ENCODE measurements around the gene SMS. TPM values are rescaled to one million over a fixed set of nuclear protein-coding genes. Genes with fewer than 3 reads are reported as not detected.

The SMS gene
- total and polyA plus RNA-seq, 2 of the 13 experiments (the other 11 are each of a cell fraction or from before 2014, with no cell fraction given) = 40.5 to 91.9 TPM

GRCh38 chrX:22032506-22032905 lies 92.0 kb downstream of the SMS start:
- intact Hi-C loops (cut with micrococcal nuclease; ENCODE audit: unreplicated experiment) = no loop called here
- in situ Hi-C loops (cut with HindIII; ENCODE audit: extremely low pct_ligation_motif_present, low pct_unique_long_range_greater_than_20kb) = no loop called here
- no peak overlapping the region for H3K4me2 ChIP-seq (ENCODE audit: low read depth, low read length)
- TF ChIP-seq ETV6 (CRISPR knock-in tag; conservative IDR thresholded peaks at IDR 0.05) (no peak), JUN (CRISPR knock-in tag; IDR thresholded peaks at IDR 0.05) (no peak), ZNF256 (CRISPR knock-in tag; conservative IDR thresholded peaks at IDR 0.05) (no peak), ZNF552 (CRISPR knock-in tag; IDR thresholded peaks at IDR 0.05; ENCODE audit: borderline replicate concordance) (no peak), ZBTB2 (CRISPR knock-in tag; IDR thresholded peaks at IDR 0.05; ENCODE audit: low read depth) (no peak), KLF11 (CRISPR knock-in tag; IDR thresholded peaks at IDR 0.05) (no peak), PHF21A (CRISPR knock-in tag; IDR thresholded peaks at IDR 0.05) (no peak)
- DNase-seq (ENCODE audit: low spot score) (no peak), FAIRE-seq (no peak), ATAC-seq (no peak)
- H3K36me3 ChIP-seq (replicated peaks in 1 of 2; ENCODE audit: control insufficient read depth in 1 of 2, insufficient read depth in 2 of 2, low read length in 2 of 2) = no peaks in the 10 kb centered on the region
- ChIA-PET CTCF (ENCODE audit: low intra/inter-chr PET ratio, low total read pairs) (no interaction called here), POLR2A (no interaction called here)
- H3K9me3 ChIP-seq (ENCODE audit: low read length) = no peaks in the 10 kb centered on the region
- BruUV-seq (replicated peaks) = no TSS peak
- 66% methylated on average over 6 of the region's 6 CpGs for WGBS (ENCODE audit: low lambda C conversion rate)
- no peaks in the 10 kb centered on the region for H3K79me2 ChIP-seq (ENCODE audit: insufficient read depth, low read length)
- no peaks in the 10 kb centered on the region for H3K27me3 ChIP-seq (ENCODE audit: control insufficient read depth in 1 of 2, insufficient read depth in 2 of 2, low read length in 2 of 2)
- H3K4me3 ChIP-seq (replicated peaks in 1 of 3; ENCODE audit: insufficient read depth in 1 of 3, low read depth in 2 of 3, low read length in 3 of 3) = no peak overlapping the region
- no peaks in the 10 kb centered on the region for H3K4me1 ChIP-seq (ENCODE audit: insufficient read depth, low read length)
- H4K20me1 ChIP-seq (ENCODE audit: insufficient read depth, low read length) = no peaks in the 10 kb centered on the region
- H3K9ac ChIP-seq (ENCODE audit: insufficient read depth, low read depth, low read length) = no peak overlapping the region
- no peak overlapping the region for H3K27ac ChIP-seq (ENCODE audit: extremely low read length, insufficient read depth, low read length)
- H2AFZ ChIP-seq (ENCODE audit: low read length) = no peak overlapping the region

GRCh38 chrX:22033818-22034217 lies 93.3 kb downstream of the SMS start:
- ChIA-PET POLR2A (no interaction called here), CTCF (ENCODE audit: low intra/inter-chr PET ratio, low total read pairs) (no interaction called here)
- Histone ChIP-seq H3K27me3 (ENCODE audit: control insufficient read depth in 1 of 2, insufficient read depth in 2 of 2, low read length in 2 of 2) (no peaks in the 10 kb centered on the region), H4K20me1 (ENCODE audit: insufficient read depth, low read length) (no peaks in the 10 kb centered on the region), H3K9me3 (ENCODE audit: low read length) (no peaks in the 10 kb centered on the region), H3K36me3 (replicated peaks in 1 of 2; ENCODE audit: control insufficient read depth in 1 of 2, insufficient read depth in 2 of 2, low read length in 2 of 2) (no peaks in the 10 kb centered on the region), H2AFZ (ENCODE audit: low read length) (no peak overlapping the region), H3K27ac (ENCODE audit: extremely low read length, insufficient read depth, low read length) (no peak overlapping the region), H3K9ac (ENCODE audit: insufficient read depth, low read depth, low read length) (no peak overlapping the region), H3K4me3 (replicated peaks in 1 of 3; ENCODE audit: insufficient read depth in 1 of 3, low read depth in 2 of 3, low read length in 3 of 3) (no peak overlapping the region), H3K4me2 (ENCODE audit: low read depth, low read length) (no peak overlapping the region), H3K4me1 (ENCODE audit: insufficient read depth, low read length) (no peaks in the 10 kb centered on the region), H3K79me2 (ENCODE audit: insufficient read depth, low read length) (no peaks in the 10 kb centered on the region)
- ATAC-seq = no peak
- BruUV-seq (replicated peaks) = no TSS peak
- intact Hi-C loops (cut with micrococcal nuclease; ENCODE audit: unreplicated experiment) = no loop called here
- WGBS (ENCODE audit: low lambda C conversion rate) = 61% methylated on average over 5 of the region's 5 CpGs
- FAIRE-seq = no peak
- in situ Hi-C loops (cut with HindIII; ENCODE audit: extremely low pct_ligation_motif_present, low pct_unique_long_range_greater_than_20kb) = no loop called here
- DNase-seq (ENCODE audit: low spot score) = no peak
- TF ChIP-seq CBX5 (CRISPR knock-in tag; IDR thresholded peaks at IDR 0.05; ENCODE audit: borderline replicate concordance) = no peak
- no peak for TF ChIP-seq HNRNPL (IDR thresholded peaks at IDR 0.05; ENCODE audit: low read depth, low read length)
- no peak for TF ChIP-seq CREBL2 (CRISPR knock-in tag; IDR thresholded peaks at IDR 0.05; ENCODE audit: borderline replicate concordance)
- no peak for TF ChIP-seq HNF4G (IDR thresholded peaks at IDR 0.05; ENCODE audit: borderline replicate concordance, low read depth, low read length)
- TF ChIP-seq HNF4G (CRISPR knock-in tag; IDR thresholded peaks at IDR 0.05; ENCODE audit: borderline replicate concordance, low read depth) = no peak
- TF ChIP-seq SP140L (CRISPR knock-in tag; IDR thresholded peaks at IDR 0.05; ENCODE audit: borderline replicate concordance) = no peak
- TF ChIP-seq GPBP1L1 (CRISPR knock-in tag; IDR thresholded peaks at IDR 0.05) = no peak
- no peak for TF ChIP-seq MYC (CRISPR knock-in tag; IDR thresholded peaks at IDR 0.05; ENCODE audit: borderline replicate concordance)

Data from HepG2 (cell line).